ENCODE results near the gene PTPN6. TPM values are rescaled to one million over a fixed set of nuclear protein-coding genes. Genes with fewer than 3 reads are reported as not detected.

Gene PTPN6
- total RNA-seq, 1 experiment from 2014 or later = 2.3 TPM

GRCh38 chr12:6943722-6944380 lies 7.3 kb upstream of the PTPN6 start, which contains the start of the genes C12orf57 and RNU7-1:
Gene C12orf57, plus strand, starts transcription at chr12:6944022. Its CDS starts 100 bp downstream, at chr12:6944122.
Gene RNU7-1, plus strand, starts transcription at chr12:6943816.
- BruUV-seq (replicated peaks) = TSS peak; percentile 68
- DNase-seq (ENCODE audit: low spot score) = peak; percentile 98
- CTCF ChIA-PET = interaction anchor here (0.8 to 3.2 kb wide), 9 partner anchors 17 to 172 kb away, joined by 3 to 20 read pairs (median 4); partner anchors contain the start of gene LPCAT3

GRCh38 chr12:6944381-6945186 lies 6.6 kb upstream of the PTPN6 start:
- peak overlapping the region; percentile 99 for H3K27ac ChIP-seq (ENCODE audit: low read depth, low read length, poor library complexity, severe bottlenecking)
- peak overlapping the region; percentile 64 for H3K4me3 ChIP-seq (ENCODE audit: low read depth, low read length, poor library complexity, severe bottlenecking)
- peaks cover 18% of the 10 kb centered on the region for H3K4me1 ChIP-seq (ENCODE audit: insufficient read depth, low read length, poor library complexity, severe bottlenecking)
- peak; percentile 97 for DNase-seq (ENCODE audit: low spot score)
- CTCF ChIA-PET = interaction anchor here (0.7 to 3.2 kb wide), 10 partner anchors 17 to 171 kb away, joined by 3 to 20 read pairs (median 4); partner anchors contain the start of genes C1RL and LPCAT3
- H3K36me3 ChIP-seq (ENCODE audit: insufficient read depth, low read length, poor library complexity, severe bottlenecking) = peaks cover 22% of the 10 kb centered on the region
- POLR2A ChIA-PET (ENCODE audit: low non-redundant PET) = interaction anchor here (0.6 to 2.0 kb wide), 10 partner anchors 11 to 245 kb away, joined by 3 to 19 read pairs (median 6); partner anchors contain the start of genes PEX5 and USP5
- BruUV-seq (replicated peaks) = no TSS peak
- intact Hi-C loops (cut with micrococcal nuclease; ENCODE audit: unreplicated experiment) = loop anchor here (1.0 kb wide), 3 partner anchors 18 to 165 kb away; partner anchors contain the start of genes C1R and C1RL
- no peaks in the 10 kb centered on the region for H3K9me3 ChIP-seq (ENCODE audit: low read depth, low read length, poor library complexity, severe bottlenecking)
- TF ChIP-seq CTCF (conservative IDR thresholded peaks at IDR 0.05; ENCODE audit: low read depth, low read length) (peak; percentile 92), EZH2 (IDR thresholded peaks at IDR 0.05; ENCODE audit: borderline replicate concordance, low read depth, low read length, poor library complexity, severe bottlenecking) (no peak)
- no peaks in the 10 kb centered on the region for H3K27me3 ChIP-seq (replicated peaks; ENCODE audit: insufficient read depth, low read depth, low read length, poor library complexity)

More at GRCh38 chr12:6943722-6944380, 7.3 kb upstream of the PTPN6 start, which contains the start of the genes C12orf57 and RNU7-1:
- Histone ChIP-seq H3K4me1 (ENCODE audit: insufficient read depth, low read length, poor library complexity, severe bottlenecking) (peaks cover 18% of the 10 kb centered on the region), H3K36me3 (ENCODE audit: insufficient read depth, low read length, poor library complexity, severe bottlenecking) (peaks cover 28% of the 10 kb centered on the region), H3K27me3 (replicated peaks; ENCODE audit: insufficient read depth, low read depth, low read length, poor library complexity) (no peaks in the 10 kb centered on the region), H3K4me3 (ENCODE audit: low read depth, low read length, poor library complexity, severe bottlenecking) (peak within 1 kb of the TSS; percentile 64), H3K9me3 (ENCODE audit: low read depth, low read length, poor library complexity, severe bottlenecking) (no peaks in the 10 kb centered on the region), H3K27ac (ENCODE audit: low read depth, low read length, poor library complexity, severe bottlenecking) (peak within 1 kb of the TSS; percentile 99)
- POLR2A ChIA-PET (ENCODE audit: low non-redundant PET) = interaction anchor here (0.6 to 2.0 kb wide), 12 partner anchors 12 to 1106 kb away, joined by 3 to 19 read pairs (median 6); partner anchors contain the start of genes PEX5 and USP5
- TF ChIP-seq CTCF (conservative IDR thresholded peaks at IDR 0.05; ENCODE audit: low read depth, low read length) = no peak
- no peak for TF ChIP-seq EZH2 (IDR thresholded peaks at IDR 0.05; ENCODE audit: borderline replicate concordance, low read depth, low read length, poor library complexity, severe bottlenecking)
- intact Hi-C loops (cut with micrococcal nuclease; ENCODE audit: unreplicated experiment) = loop anchor here (1.0 kb wide), 3 partner anchors 18 to 165 kb away; partner anchors contain the start of genes C1R and C1RL

- no peak for TF ChIP-seq EZH2 (IDR thresholded peaks at IDR 0.05; ENCODE audit: borderline replicate concordance, low read depth, low read length, poor library complexity, severe bottlenecking)
- no peak for TF ChIP-seq CTCF (conservative IDR thresholded peaks at IDR 0.05; ENCODE audit: low read depth, low read length)
- H3K36me3 ChIP-seq (ENCODE audit: insufficient read depth, low read length, poor library complexity, severe bottlenecking) = peaks cover 17% of the 10 kb centered on the region
- POLR2A ChIA-PET (ENCODE audit: low non-redundant PET) = no interaction called here
- H3K9me3 ChIP-seq (ENCODE audit: low read depth, low read length, poor library complexity, severe bottlenecking) = no peaks in the 10 kb centered on the region
- peaks cover 18% of the 10 kb centered on the region for H3K4me1 ChIP-seq (ENCODE audit: insufficient read depth, low read length, poor library complexity, severe bottlenecking)
- CTCF ChIA-PET = interaction anchor here (1.0 to 1.8 kb wide), 2 partner anchors 16 to 168 kb away, joined by 4 to 9 read pairs; no protein-coding TSS in a partner anchor
- no peak for DNase-seq (ENCODE audit: low spot score)
- no peaks in the 10 kb centered on the region for H3K27me3 ChIP-seq (replicated peaks; ENCODE audit: insufficient read depth, low read depth, low read length, poor library complexity)
- H3K4me3 ChIP-seq (ENCODE audit: low read depth, low read length, poor library complexity, severe bottlenecking) = no peak overlapping the region
- H3K27ac ChIP-seq (ENCODE audit: low read depth, low read length, poor library complexity, severe bottlenecking) = peak overlapping the region; percentile 99
- BruUV-seq (replicated peaks) = no TSS peak
- intact Hi-C loops (cut with micrococcal nuclease; ENCODE audit: unreplicated experiment) = no loop called here
Measured at GRCh38 chr12:6945613-6946012, 5.5 kb upstream of the PTPN6 start.

Data from A673 (cell line).